Neural progenitor cell (in vitro differentiated cells): ENCODE measurements around the gene LRRC38. TPM values are rescaled to one million over a fixed set of nuclear protein-coding genes. Genes with fewer than 3 reads are reported as not detected.

ENCODE experiments used
- DNase-seq: peaks from one replicate; pipeline ENCODE4 v3.0.0-alpha.2; 2016; ENCODE audit warnings: low spot score
- H2AFZ ChIP-seq: fragments of 200-600 bp; sonication (generic); replicated peaks from 2 replicates; pipeline ENCODE4 v1.6.1; 2016; ENCODE audit warnings: antibody characterized with exemption
- H3F3A ChIP-seq: fragments of 200-600 bp; sonication (generic); 2 replicates; pipeline ENCODE4 v1.6.1; 2016; ENCODE audit warnings: antibody characterized with exemption, low read depth
- H3K27ac ChIP-seq: fragments of 200-600 bp; sonication (generic); 2 replicates; pipeline ENCODE4 v1.5.1; 2016; ENCODE audit warnings: mild to moderate bottlenecking
- H3K27me3 ChIP-seq: fragments of 200-600 bp; sonication (generic); 2 replicates; pipeline ENCODE4 v1.6.1; 2016; ENCODE audit warnings: mild to moderate bottlenecking, moderate library complexity
- H3K36me3 ChIP-seq: fragments of 200-600 bp; sonication (generic); 2 replicates; pipeline ENCODE4 v1.5.1; 2016
- H3K4me1 ChIP-seq: fragments of 200-600 bp; sonication (generic); 2 replicates; pipeline ENCODE4 v1.6.1; 2016; ENCODE audit warnings: mixed run types
- H3K4me2 ChIP-seq: fragments of 200-600 bp; sonication (generic); 2 replicates; pipeline ENCODE4 v1.6.1; 2016
- H3K4me3 ChIP-seq: fragments of 200-600 bp; sonication (generic); 2 replicates; pipeline ENCODE4 v1.5.1; 2016
- H3K79me2 ChIP-seq: fragments of 200-600 bp; sonication (generic); 2 replicates; pipeline ENCODE4 v1.6.1; 2016; ENCODE audit warnings: low read depth
- H3K9ac ChIP-seq: fragments of 200-600 bp; sonication (generic); 2 replicates; pipeline ENCODE4 v1.6.1; 2016
- H3K9me3 ChIP-seq: fragments of 200-600 bp; sonication (generic); 2 replicates; pipeline ENCODE4 v1.5.1; 2016; ENCODE audit warnings: low read depth
- H4K20me1 ChIP-seq: fragments of 200-600 bp; sonication (generic); 2 replicates; pipeline ENCODE4 v1.6.1; 2016; ENCODE audit warnings: low read depth
- H3K27ac Mint-ChIP-seq: 3 replicates; pipeline ENCODE4 v1.8.0; 2021; ENCODE audit warnings: mixed read lengths
- H3K27me3 Mint-ChIP-seq: 2 replicates; pipeline ENCODE4 v1.8.0; 2022; ENCODE audit warnings: low read depth, mild to moderate bottlenecking, inconsistent platforms, moderate library complexity, mixed read lengths; ENCODE audit not compliant: insufficient read depth
- H3K36me3 Mint-ChIP-seq: 3 replicates; pipeline ENCODE4 v1.8.0; 2021; ENCODE audit warnings: mixed read lengths
- H3K4me1 Mint-ChIP-seq: 3 replicates; pipeline ENCODE4 v1.8.0; 2021; ENCODE audit warnings: mixed read lengths
- H3K4me3 Mint-ChIP-seq: 3 replicates; pipeline ENCODE4 v1.8.0; 2021; ENCODE audit warnings: mild to moderate bottlenecking, moderate library complexity, mixed read lengths
- H3K9me3 Mint-ChIP-seq: 3 replicates; pipeline ENCODE4 v1.8.0; 2020; ENCODE audit warnings: mixed read lengths
- CTCF ChIP-seq: fragments of 200-600 bp; sonication (generic); IDR thresholded peaks from 2 replicates; pipeline ENCODE4 v1.5.1; 2017; ENCODE audit warnings: antibody characterized with exemption, mild to moderate bottlenecking
- EZH2 ChIP-seq: fragments of 200-600 bp; sonication (generic); IDR thresholded peaks from 2 replicates; pipeline ENCODE4 v1.6.1; 2017; ENCODE audit warnings: antibody characterized with exemption, mild to moderate bottlenecking, moderate library complexity
- EZH2phosphoT487 ChIP-seq: fragments of 200-600 bp; sonication (generic); IDR thresholded peaks from 2 replicates; pipeline ENCODE4 v1.6.1; 2017; ENCODE audit warnings: antibody characterized with exemption
- total RNA-seq: library from RNA; depleted of rRNA; stranded (reverse); fragments of >200 nt; gene quantifications from 2 replicates; pipeline ENCODE4 v1.2.3, GENCODE V29; 2015; ENCODE audit warnings: low replicate concordance

Gene LRRC38
- total RNA-seq, 1 donor from 2014 or later = not detected

DNA sequence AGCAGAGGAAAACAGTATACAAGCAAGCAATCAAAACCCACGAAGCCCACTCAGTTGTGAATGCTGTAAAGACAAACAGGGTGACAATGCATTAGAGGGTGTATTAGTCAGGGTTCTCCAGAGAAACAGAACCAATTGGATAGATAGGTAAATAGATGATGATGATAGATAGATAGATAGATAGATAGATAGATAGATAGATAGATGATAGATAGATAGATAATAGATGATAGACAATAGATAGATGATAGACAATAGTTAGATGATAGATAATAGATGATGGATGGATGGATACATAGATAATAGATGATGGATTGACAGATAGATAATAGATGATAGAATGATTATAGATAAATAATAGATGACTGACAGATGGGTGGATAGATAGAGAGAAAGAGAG is 48.3 kb downstream of the LRRC38 start:
- Histone ChIP-seq H3K27me3 (peaks cover 4% of the 10 kb centered on the region), H3K36me3 (no peaks in the 10 kb centered on the region), H3K79me2 (no peaks in the 10 kb centered on the region), H2AFZ (no peak overlapping the region), H3K4me1 (no peaks in the 10 kb centered on the region), H3K27ac (no peak overlapping the region), H3K4me2 (no peak overlapping the region), H3K9ac (no peak overlapping the region), H3K9me3 (no peaks in the 10 kb centered on the region), H3F3A (no peaks in the 10 kb centered on the region), H3K4me3 (no peak overlapping the region), H4K20me1 (no peaks in the 10 kb centered on the region)
- no peak overlapping the region for H3K4me3 Mint-ChIP-seq
- TF ChIP-seq CTCF = no peak
- no peak for TF ChIP-seq EZH2
- no peak for TF ChIP-seq EZH2phosphoT487
- H3K9me3 Mint-ChIP-seq = peaks cover 3% of the 10 kb centered on the region
- H3K27ac Mint-ChIP-seq = no peak overlapping the region
- no peaks in the 10 kb centered on the region for H3K36me3 Mint-ChIP-seq
- peaks cover 2% of the 10 kb centered on the region for H3K27me3 Mint-ChIP-seq
- no peak for DNase-seq
- H3K4me1 Mint-ChIP-seq = no peaks in the 10 kb centered on the region

- no peak for TF ChIP-seq CTCF
- no peak for TF ChIP-seq EZH2
- no peak for TF ChIP-seq EZH2phosphoT487
- DNase-seq = no peak
- Histone ChIP-seq H3K9me3 (no peaks in the 10 kb centered on the region), H3K4me1 (no peaks in the 10 kb centered on the region), H3K9ac (no peak overlapping the region), H3K79me2 (no peaks in the 10 kb centered on the region), H3K4me3 (no peak overlapping the region), H3K4me2 (no peak overlapping the region), H3K36me3 (no peaks in the 10 kb centered on the region), H3K27me3 (no peaks in the 10 kb centered on the region), H4K20me1 (no peaks in the 10 kb centered on the region), H3F3A (no peaks in the 10 kb centered on the region), H2AFZ (no peak overlapping the region), H3K27ac (no peak overlapping the region)
- H3K9me3 Mint-ChIP-seq = peaks cover 3% of the 10 kb centered on the region
- no peaks in the 10 kb centered on the region for H3K36me3 Mint-ChIP-seq
- H3K27me3 Mint-ChIP-seq = no peaks in the 10 kb centered on the region
- no peak overlapping the region for H3K27ac Mint-ChIP-seq
- H3K4me1 Mint-ChIP-seq = no peaks in the 10 kb centered on the region
- no peak overlapping the region for H3K4me3 Mint-ChIP-seq
Observed at GRCh38 chr1:13462682-13463081, 51.1 kb downstream of the LRRC38 start.

DNA sequence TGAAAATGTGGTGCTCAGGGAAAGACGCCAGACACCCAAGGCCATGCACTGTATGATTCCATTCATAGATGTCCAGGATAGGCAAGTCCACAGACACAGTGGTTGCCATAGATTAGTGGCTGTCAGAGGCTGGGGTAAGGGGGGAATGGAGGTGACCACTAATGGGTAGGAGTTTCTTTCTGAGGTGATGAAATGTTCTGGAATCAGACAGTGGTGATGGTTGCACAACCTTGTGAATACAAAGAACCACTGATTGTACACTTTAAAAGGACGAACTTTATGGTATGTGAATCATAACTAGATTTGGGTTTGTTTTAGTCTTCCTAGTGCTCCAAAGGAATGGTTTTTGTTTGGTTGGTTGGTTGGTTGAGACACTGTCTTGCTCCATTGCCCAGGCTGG is 51.8 kb downstream of the LRRC38 start:
- H2AFZ ChIP-seq = no peak overlapping the region
- H4K20me1 ChIP-seq = no peaks in the 10 kb centered on the region
- H3K9me3 ChIP-seq = no peaks in the 10 kb centered on the region
- no peak overlapping the region for H3K4me3 ChIP-seq
- Mint-ChIP-seq H3K27me3 (no peaks in the 10 kb centered on the region), H3K4me1 (no peaks in the 10 kb centered on the region), H3K9me3 (peaks cover 3% of the 10 kb centered on the region), H3K4me3 (no peak overlapping the region), H3K36me3 (no peaks in the 10 kb centered on the region), H3K27ac (no peak overlapping the region)
- no peak for DNase-seq
- H3K4me1 ChIP-seq = no peaks in the 10 kb centered on the region
- no peaks in the 10 kb centered on the region for H3K36me3 ChIP-seq
- H3K79me2 ChIP-seq = no peaks in the 10 kb centered on the region
- H3F3A ChIP-seq = no peaks in the 10 kb centered on the region
- no peaks in the 10 kb centered on the region for H3K27me3 ChIP-seq
- TF ChIP-seq EZH2 (no peak), CTCF (no peak), EZH2phosphoT487 (no peak)
- H3K4me2 ChIP-seq = no peak overlapping the region
- H3K27ac ChIP-seq = no peak overlapping the region
- no peak overlapping the region for H3K9ac ChIP-seq
